OCI-LY7 (cell line): ENCODE results near the gene WIPF2. TPM values are rescaled to one million over a fixed set of nuclear protein-coding genes. Genes with fewer than 3 reads are reported as not detected.

Experiments used
- BruUV-seq: library from RNA; stranded (reverse); fragments of 400-500 nt; replicated peaks from 2 replicates; lab custom pipeline; 2021; lab: Mats Ljungman, UMichigan
- CTCF ChIA-PET: fragments of 300-600 bp; sonication (Branson Sonifier 250); formaldehyde crosslinking; loops from one replicate; lab custom pipeline; 2022; ENCODE audit warnings: antibody characterized with exemption; ENCODE audit not compliant: unreplicated experiment; lab: Charles Lee
- POLR2A ChIA-PET: fragments of 300-600 bp; sonication (Branson Sonifier 250); formaldehyde crosslinking; loops from one replicate; lab custom pipeline; 2022; ENCODE audit warnings: antibody characterized with exemption; lab: Charles Lee
- DNase-seq: peaks from one replicate; pipeline ENCODE4 v3.0.0-alpha.2; 2015; ENCODE audit warnings: low spot score
- H2AFZ ChIP-seq: fragments of 200-600 bp; sonication (generic), shearing (Covaris generic); 2 replicates; pipeline ENCODE4 v1.6.1; 2014; ENCODE audit warnings: mild to moderate bottlenecking, antibody characterized with exemption, low read length, moderate library complexity
- H3K27ac ChIP-seq: fragments of 200-600 bp; sonication (generic); 2 replicates; pipeline ENCODE4 v1.5.1; 2014; ENCODE audit warnings: mixed run types, low read depth, mild to moderate bottlenecking, moderate library complexity, low read length, inconsistent platforms; ENCODE audit not compliant: poor library complexity, severe bottlenecking
- H3K36me3 ChIP-seq: fragments of 200-600 bp; sonication (generic); 2 replicates; pipeline ENCODE4 v1.6.1; 2014; ENCODE audit warnings: mild to moderate bottlenecking, antibody characterized with exemption, low read length, moderate library complexity, mixed read lengths; ENCODE audit not compliant: insufficient read depth
- H3K4me1 ChIP-seq: fragments of 200-600 bp; sonication (generic); 2 replicates; pipeline ENCODE4 v1.5.1; 2014; ENCODE audit warnings: mild to moderate bottlenecking, low read length; ENCODE audit not compliant: insufficient read depth, poor library complexity, severe bottlenecking
- H3K4me2 ChIP-seq: fragments of 200-600 bp; sonication (generic); 2 replicates; pipeline ENCODE4 v1.6.1; 2014; ENCODE audit warnings: mild to moderate bottlenecking, low read length
- H3K4me3 ChIP-seq: fragments of 200-600 bp; sonication (generic); 2 replicates; pipeline ENCODE4 v1.5.1; 2014; ENCODE audit warnings: mild to moderate bottlenecking, low read depth, low read length; ENCODE audit not compliant: poor library complexity, severe bottlenecking
- H3K79me2 ChIP-seq: fragments of 200-600 bp; sonication (generic); 2 replicates; pipeline ENCODE4 v1.6.1; 2016; ENCODE audit warnings: low read depth, mild to moderate bottlenecking, low read length, moderate library complexity, mixed read lengths; ENCODE audit not compliant: insufficient read depth
- H3K9me2 ChIP-seq: fragments of 200-600 bp; sonication (generic); 2 replicates; pipeline ENCODE4 v1.6.1; 2016; ENCODE audit warnings: mild to moderate bottlenecking, low read length, mixed read lengths; ENCODE audit not compliant: insufficient read depth
- H3K9me3 ChIP-seq: fragments of 200-600 bp; sonication (generic); 2 replicates; pipeline ENCODE4 v1.6.1; 2014; ENCODE audit warnings: mild to moderate bottlenecking, mixed run types, low read length, mixed read lengths
- H4K20me1 ChIP-seq: fragments of 200-600 bp; sonication (generic); 2 replicates; pipeline ENCODE4 v1.6.1; 2014; ENCODE audit warnings: mild to moderate bottlenecking, antibody characterized with exemption, low read length, moderate library complexity, mixed read lengths; ENCODE audit not compliant: insufficient read depth
- EZH2phosphoT487 ChIP-seq: fragments of 200-600 bp; sonication (generic); IDR thresholded peaks from 2 replicates; pipeline ENCODE4 v1.6.1; 2018; ENCODE audit warnings: low read depth, borderline replicate concordance, mild to moderate bottlenecking, mixed run types, antibody characterized with exemption, low read length, moderate library complexity, mixed read lengths
- intact Hi-C: fragments of 100-400 bp; cut with micrococcal nuclease; formaldehyde crosslinking; loops from one replicate; pipeline ENCODE4 v1.10.0; 2022; ENCODE audit not compliant: unreplicated experiment
- total RNA-seq, 2 experiments: library from RNA; depleted of rRNA in 1 of 2; stranded (reverse); fragments of >200 nt in 1 of 2; shearing (Covaris generic) in 1 of 2; gene quantifications; 2 replicates each; pipeline ENCODE4 v1.2.3, GENCODE V29; 2014 to 2022
- TF ChIP-seq, protein P1 (sequence below): fragments of 200-600 bp; sonication (generic); conservative IDR thresholded peaks from 2 replicates; pipeline ENCODE4 v1.5.1; 2014; ENCODE audit warnings: mild to moderate bottlenecking, antibody characterized with exemption, low read length, moderate library complexity, mixed read lengths

WIPF2 gene
- total RNA-seq, 2 experiments from 2014 or later = 4.7 to 20.3 TPM

DNA sequence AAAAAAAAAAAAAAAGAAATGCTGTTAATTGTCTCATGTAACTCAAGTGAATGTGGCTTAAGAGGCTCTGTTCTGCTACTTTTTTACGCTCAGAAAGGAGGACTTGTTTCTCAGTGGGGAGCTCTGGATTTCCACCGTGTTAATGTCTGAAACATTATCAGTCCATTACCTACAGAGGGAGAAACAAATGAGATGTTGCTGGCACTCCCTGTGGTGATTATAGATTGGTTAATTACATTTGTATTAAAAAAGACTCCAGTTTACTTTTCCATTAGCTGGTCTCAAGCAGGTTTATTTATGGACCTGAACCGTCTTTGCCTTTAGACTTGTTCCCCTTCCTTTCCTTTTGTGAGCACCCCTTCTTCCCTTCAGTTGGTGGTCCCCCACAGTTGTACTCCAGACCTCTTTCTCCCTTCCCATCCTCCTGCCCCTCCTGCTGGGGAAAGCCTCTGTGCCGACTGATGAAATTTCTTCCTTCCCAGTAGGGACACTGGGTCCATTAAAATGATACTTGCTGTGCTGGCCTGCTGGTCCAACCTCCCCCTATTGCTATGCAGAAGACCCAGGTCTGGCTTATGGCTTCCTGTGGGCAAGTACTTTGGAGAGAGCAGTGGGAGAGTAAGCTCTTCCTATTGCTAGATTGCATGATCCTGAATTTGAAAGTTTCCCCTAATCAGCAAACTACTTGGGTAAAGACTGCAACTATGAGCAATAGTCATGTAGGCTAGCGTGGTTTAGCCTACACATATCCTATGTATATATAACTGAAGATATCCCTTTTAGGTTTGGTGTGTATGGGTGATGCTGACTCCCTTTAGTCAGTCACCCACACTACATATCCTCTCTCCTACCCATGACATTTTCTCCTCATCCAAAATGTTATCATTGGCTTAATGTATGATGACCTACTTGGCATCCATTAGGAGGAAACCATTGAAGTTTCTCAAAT lies 76.7 kb downstream of the WIPF2 start:
- no peak overlapping the region for H2AFZ ChIP-seq
- H3K79me2 ChIP-seq = peaks cover 17% of the 10 kb centered on the region
- no peaks in the 10 kb centered on the region for H3K9me3 ChIP-seq
- H3K27ac ChIP-seq = no peak overlapping the region
- no peak for DNase-seq
- no peaks in the 10 kb centered on the region for H3K9me2 ChIP-seq
- TF ChIP-seq, protein P1, sequence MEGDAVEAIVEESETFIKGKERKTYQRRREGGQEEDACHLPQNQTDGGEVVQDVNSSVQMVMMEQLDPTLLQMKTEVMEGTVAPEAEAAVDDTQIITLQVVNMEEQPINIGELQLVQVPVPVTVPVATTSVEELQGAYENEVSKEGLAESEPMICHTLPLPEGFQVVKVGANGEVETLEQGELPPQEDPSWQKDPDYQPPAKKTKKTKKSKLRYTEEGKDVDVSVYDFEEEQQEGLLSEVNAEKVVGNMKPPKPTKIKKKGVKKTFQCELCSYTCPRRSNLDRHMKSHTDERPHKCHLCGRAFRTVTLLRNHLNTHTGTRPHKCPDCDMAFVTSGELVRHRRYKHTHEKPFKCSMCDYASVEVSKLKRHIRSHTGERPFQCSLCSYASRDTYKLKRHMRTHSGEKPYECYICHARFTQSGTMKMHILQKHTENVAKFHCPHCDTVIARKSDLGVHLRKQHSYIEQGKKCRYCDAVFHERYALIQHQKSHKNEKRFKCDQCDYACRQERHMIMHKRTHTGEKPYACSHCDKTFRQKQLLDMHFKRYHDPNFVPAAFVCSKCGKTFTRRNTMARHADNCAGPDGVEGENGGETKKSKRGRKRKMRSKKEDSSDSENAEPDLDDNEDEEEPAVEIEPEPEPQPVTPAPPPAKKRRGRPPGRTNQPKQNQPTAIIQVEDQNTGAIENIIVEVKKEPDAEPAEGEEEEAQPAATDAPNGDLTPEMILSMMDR = no peak
- TF ChIP-seq EZH2phosphoT487 = no peak
- no TSS peak for BruUV-seq
- H3K36me3 ChIP-seq = peaks cover 99% of the 10 kb centered on the region
- no peak overlapping the region for H3K4me2 ChIP-seq
- H4K20me1 ChIP-seq = peaks cover 9% of the 10 kb centered on the region
- ChIA-PET POLR2A (interaction anchor here (1.1 to 1.3 kb wide), 2 partner anchors 12 to 20 kb away, joined by 3 to 6 read pairs; no protein-coding TSS in a partner anchor), CTCF (no interaction called here)
- peaks cover 6% of the 10 kb centered on the region for H3K4me1 ChIP-seq
- no peak overlapping the region for H3K4me3 ChIP-seq
- intact Hi-C loops = no loop called here

DNA sequence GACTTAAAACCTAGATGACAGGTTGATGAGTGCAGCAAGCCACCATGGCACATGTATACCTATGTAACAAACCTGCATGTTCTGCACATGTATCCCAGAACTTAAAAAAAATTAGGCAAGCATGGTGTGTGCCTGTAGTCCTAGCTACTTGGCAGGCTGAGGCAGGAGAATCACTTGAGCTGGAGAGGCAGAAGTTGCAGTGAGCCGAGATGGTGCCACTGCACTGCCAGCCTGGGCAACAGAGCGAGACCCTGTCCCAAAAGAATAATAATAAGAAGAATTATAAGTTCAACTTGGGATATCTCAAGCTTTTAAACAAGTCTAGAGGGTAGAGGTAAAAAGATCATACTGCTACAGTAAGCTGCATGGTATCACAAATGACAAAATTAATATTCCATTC lies 78.4 kb downstream of the WIPF2 start:
- peaks cover 4% of the 10 kb centered on the region; the same call in 1 of the 2 replicates for H3K79me2 ChIP-seq
- H3K36me3 ChIP-seq = peaks cover 100% of the 10 kb centered on the region
- CTCF ChIA-PET = no interaction called here
- no peak overlapping the region for H3K4me2 ChIP-seq
- H3K9me2 ChIP-seq = no peaks in the 10 kb centered on the region
- H3K27ac ChIP-seq = no peak overlapping the region
- BruUV-seq = no TSS peak
- H3K4me3 ChIP-seq = no peak overlapping the region
- peaks cover 14% of the 10 kb centered on the region for H4K20me1 ChIP-seq
- DNase-seq = no peak
- TF ChIP-seq, protein P1 = no peak
- TF ChIP-seq EZH2phosphoT487 = no peak
- intact Hi-C loops = no loop called here
- POLR2A ChIA-PET = interaction anchor here (0.5 to 1.3 kb wide), 3 partner anchors 9 to 1391 kb away, joined by 3 to 4 read pairs (median 3); partner anchors contain the start of gene CDC6
- H3K9me3 ChIP-seq = no peaks in the 10 kb centered on the region
- no peaks in the 10 kb centered on the region for H3K4me1 ChIP-seq
- no peak overlapping the region for H2AFZ ChIP-seq
